K562 (cell line): ENCODE data around the gene OR2V2. TPM values are rescaled to one million over a fixed set of nuclear protein-coding genes. Genes with fewer than 3 reads are reported as not detected.

Experiments
- BHLHE40 ChIP-seq: IDR thresholded peaks from 2 replicates; pipeline ENCODE4 v1.6.1; 2011; ENCODE audit warnings: low read length, improper control_type of control experiment
- CC2D1A ChIP-seq: fragments of 450-650 bp; IDR thresholded peaks from 2 replicates; pipeline ENCODE4 v1.6.1; 2017; ENCODE audit warnings: mild to moderate bottlenecking
- CHCHD3 ChIP-seq: fragments of 250-450 bp; sonication (Bioruptor Pico); IDR thresholded peaks from 2 replicates; pipeline ENCODE4 v2.1.2; 2022; ENCODE audit warnings: mild to moderate bottlenecking
- CREB1 ChIP-seq, 2 experiments: sonication (generic) in 1 of 2; formaldehyde crosslinking in 1 of 2; IDR thresholded peaks; 2 replicates each; pipeline versions ENCODE4 v1.6.1 to v1.8.0; 2012 to 2022; ENCODE audit warnings: inconsistent platforms in 1 of 2, mild to moderate bottlenecking in 1 of 2, missing genetic modification reagents in 1 of 2, moderate library complexity in 1 of 2
- E2F3 ChIP-seq: fragments of 250-450 bp; sonication (Bioruptor Pico); IDR thresholded peaks from 2 replicates; pipeline ENCODE4 v1.4.0; 2020; ENCODE audit warnings: mild to moderate bottlenecking
- ELF1 ChIP-seq: fragments of 200-800 bp; sonication (Bioruptor generic); IDR thresholded peaks from 2 replicates; pipeline ENCODE4 v1.6.1; 2016; ENCODE audit warnings: missing genetic modification characterization, missing compliant biosample characterization
- ESRRA ChIP-seq: fragments of 450-650 bp; IDR thresholded peaks from 2 replicates; pipeline ENCODE4 v1.6.1; 2014; ENCODE audit warnings: low read depth, mild to moderate bottlenecking, moderate library complexity, borderline replicate concordance
- GATA2 ChIP-seq: sonication (generic); formaldehyde crosslinking; IDR thresholded peaks from 2 replicates; pipeline ENCODE4 v1.4.0; 2020; ENCODE audit warnings: mild to moderate bottlenecking, missing genetic modification reagents
- HINFP ChIP-seq: fragments of 450-650 bp; conservative IDR thresholded peaks from 2 replicates; pipeline ENCODE4 v1.6.1; 2016; ENCODE audit warnings: missing genetic modification characterization, low read depth, mild to moderate bottlenecking, control low read depth, missing compliant biosample characterization
- HMG20A ChIP-seq: fragments of 450-650 bp; formaldehyde crosslinking; conservative IDR thresholded peaks from 2 replicates; pipeline ENCODE4 v1.4.0; 2020; ENCODE audit warnings: mild to moderate bottlenecking, mixed read lengths
- KLF16 ChIP-seq: IDR thresholded peaks from 2 replicates; pipeline ENCODE4 v1.6.1; 2016; ENCODE audit warnings: antibody characterized with exemption
- MCM5 ChIP-seq: fragments of 450-650 bp; IDR thresholded peaks from 2 replicates; pipeline ENCODE4 v1.6.1; 2016; ENCODE audit warnings: low read depth
- POLR2AphosphoS5 ChIP-seq: IDR thresholded peaks from 2 replicates; pipeline ENCODE4 v1.6.1; 2011; ENCODE audit warnings: mild to moderate bottlenecking, low read depth, low read length, moderate library complexity; ENCODE audit not compliant: control insufficient read depth, insufficient read depth
- RBM14 ChIP-seq: fragments of 200-400 bp; formaldehyde crosslinking; IDR thresholded peaks from 2 replicates; pipeline ENCODE4 v1.6.1; 2018; ENCODE audit warnings: low read depth, mild to moderate bottlenecking, low read length, moderate library complexity, borderline replicate concordance; ENCODE audit not compliant: insufficient read depth
- SMARCA5 ChIP-seq: fragments of 450-650 bp; IDR thresholded peaks from 2 replicates; pipeline ENCODE4 v1.6.1; 2016
- SMARCC2 ChIP-seq: fragments of 450-650 bp; IDR thresholded peaks from 2 replicates; pipeline ENCODE4 v1.6.1; 2017; ENCODE audit warnings: antibody characterized with exemption, moderate library complexity, mild to moderate bottlenecking, low read depth
- SPI1 ChIP-seq: IDR thresholded peaks from 2 replicates; pipeline ENCODE4 v1.6.1; 2011; ENCODE audit warnings: low read depth, low read length, control low read depth, borderline replicate concordance
- SRSF9 ChIP-seq: fragments of 200-400 bp; formaldehyde crosslinking; IDR thresholded peaks from 2 replicates; pipeline ENCODE4 v1.6.1; 2017; ENCODE audit warnings: low read depth, low read length, borderline replicate concordance
- U2AF1 ChIP-seq: fragments of 200-400 bp; formaldehyde crosslinking; optimal IDR thresholded peaks from 2 replicates; pipeline ENCODE3; 2017; ENCODE audit warnings: mild to moderate bottlenecking, low read depth, low read length, moderate library complexity
- VEZF1 ChIP-seq: fragments of 200-800 bp; sonication (Bioruptor generic); IDR thresholded peaks from 2 replicates; pipeline ENCODE4 v1.6.1; 2017; ENCODE audit warnings: missing genetic modification characterization, missing compliant biosample characterization
- ZBTB26 ChIP-seq: fragments of 450-650 bp; formaldehyde crosslinking; IDR thresholded peaks from 2 replicates; pipeline ENCODE4 v1.4.0; 2022; ENCODE audit warnings: missing genetic modification characterization
- ZBTB43 ChIP-seq: sonication (generic); formaldehyde crosslinking; IDR thresholded peaks from 2 replicates; pipeline ENCODE4 v1.8.0; 2023; ENCODE audit warnings: mild to moderate bottlenecking, missing genetic modification reagents
- ZNF24 ChIP-seq: fragments of 450-650 bp; IDR thresholded peaks from 2 replicates; pipeline ENCODE4 v1.6.1; 2016
- ZNF586 ChIP-seq: fragments of 450-650 bp; formaldehyde crosslinking; conservative IDR thresholded peaks from 2 replicates; pipeline ENCODE4 v1.4.0; 2020; ENCODE audit warnings: mild to moderate bottlenecking, moderate library complexity
- polyA plus RNA-seq, 8 experiments: library from polyadenylated mRNA; depleted of rRNA in 4 of 8; stranded (reverse) in 5 of 8; unstranded in 3 of 8; fragments of >200 nt; fragmentation: Nextera tagmentation in 2 of 8; fragmentation: Illumina TruSeq in 1 of 8; extraction: Ambion mirVana in 2 of 8; extraction: Trizol in 1 of 8; gene quantifications; 2 replicates each; pipeline versions ENCODE4 v1.2.1 to v1.2.3, GENCODE V29; 2011 to 2014; ENCODE audit warnings: inconsistent platforms in 1 of 8, missing spikeins in 1 of 8
- total RNA-seq, 7 experiments: library from RNA; depleted of rRNA in 6 of 7; stranded (reverse); fragments of >200 nt in 6 of 7; fragmentation: Illumina TruSeq in 2 of 7; extraction: Trizol in 2 of 7; gene quantifications; 2 replicates each; pipeline versions ENCODE4 v1.2.1 to v1.2.3, GENCODE V29; 2011 to 2021; ENCODE audit warnings: low replicate concordance in 1 of 7

OR2V2 gene
- total and polyA plus RNA-seq, 9 of the 15 experiments (the other 6 are each of a cell fraction or from before 2014, with no cell fraction given), result 0.01 TPM; not detected in 8

DNA sequence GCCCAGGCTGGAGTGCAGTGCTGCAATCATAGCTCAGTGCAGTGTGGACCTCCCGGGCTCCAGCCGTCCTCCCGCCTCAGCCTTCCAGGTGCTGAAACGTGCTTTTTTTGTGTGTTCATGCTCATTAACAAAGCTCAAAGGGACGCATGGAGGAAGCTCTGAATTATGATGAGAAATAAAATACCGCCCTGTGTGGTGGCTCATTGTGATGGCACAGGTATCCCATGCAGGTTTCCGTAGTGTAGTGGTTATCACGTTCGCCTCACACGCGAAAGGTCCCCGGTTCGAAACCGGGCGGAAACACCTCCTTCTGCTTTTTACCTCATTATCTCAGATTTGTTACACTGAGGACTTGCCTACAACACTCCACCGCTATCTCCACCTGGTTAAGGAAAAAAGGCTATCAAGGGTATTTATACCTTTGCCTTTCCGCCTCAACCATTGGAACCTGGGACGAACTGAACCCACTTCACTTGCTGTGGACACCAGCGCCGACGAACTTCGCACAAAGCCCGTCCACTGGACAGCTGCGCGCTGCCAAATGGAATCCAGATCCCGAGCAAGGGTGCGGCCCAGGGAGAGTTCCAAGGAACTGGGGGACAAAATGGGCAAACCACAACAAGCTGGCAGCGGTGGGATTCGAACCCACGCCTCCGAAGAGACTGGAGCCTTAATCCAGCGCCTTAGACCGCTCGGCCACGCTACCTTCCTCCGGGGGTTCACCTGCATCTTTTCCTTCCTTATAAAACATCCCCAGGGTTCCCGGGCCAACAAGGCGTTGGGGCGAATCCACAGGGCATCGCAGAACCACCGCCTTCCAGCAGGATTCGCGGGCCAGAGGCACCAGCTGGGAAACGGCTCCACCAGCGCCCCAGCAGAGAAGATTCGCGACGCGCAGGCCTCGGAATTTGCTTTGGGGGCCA lies 26.3 kb downstream of the OR2V2 start (continued):
- TF ChIP-seq VEZF1 (CRISPR knock-in tag), result no peak
- TF ChIP-seq ESRRA, result 0 out of 2 replicates have a peak, but pooled peaks have one; percentile 13
- no peak for TF ChIP-seq ZNF586 (CRISPR knock-in tag)
- TF ChIP-seq CC2D1A, result no peak
- TF ChIP-seq E2F3 (CRISPR knock-in tag), result no peak
- peak; percentile 50; the same call in 1 of the 2 replicates for TF ChIP-seq CREB1 (IDR thresholded peaks at IDR 0.05)
- TF ChIP-seq CREB1 (CRISPR knock-in tag; IDR thresholded peaks at IDR 0.05), result peak; percentile 25; the same call in 1 of the 2 replicates
- no peak for TF ChIP-seq ZBTB43 (CRISPR knock-in tag)
- no peak for TF ChIP-seq GATA2 (CRISPR knock-in tag)
- no peak for TF ChIP-seq ZBTB26 (CRISPR knock-in tag)
- no peak for TF ChIP-seq HMG20A (CRISPR knock-in tag)
- no peak for TF ChIP-seq HINFP (tag)
- no peak for TF ChIP-seq U2AF1
- TF ChIP-seq SMARCC2, result no peak
- peak; percentile 39 for TF ChIP-seq BHLHE40
- TF ChIP-seq POLR2AphosphoS5, result no peak
- TF ChIP-seq CHCHD3 (CRISPR knock-in tag), result no peak
- no peak for TF ChIP-seq KLF16
- TF ChIP-seq SMARCA5, result no peak
- TF ChIP-seq SPI1, result no peak
- TF ChIP-seq ZNF24, result 0 out of 2 replicates have a peak, but pooled peaks have one; percentile 33
- TF ChIP-seq RBM14, result no peak
- TF ChIP-seq MCM5, result no peak
- TF ChIP-seq SRSF9, result no peak
- TF ChIP-seq ELF1 (tag), result no peak
